Measurements from ENCODE around the gene PELI3.
"Not testable (repeated sequence)": the region's sequence is repeated elsewhere in the genome, so short reads cannot be mapped to it uniquely, and the experiment has no call there.

Gene PELI3

DNA sequence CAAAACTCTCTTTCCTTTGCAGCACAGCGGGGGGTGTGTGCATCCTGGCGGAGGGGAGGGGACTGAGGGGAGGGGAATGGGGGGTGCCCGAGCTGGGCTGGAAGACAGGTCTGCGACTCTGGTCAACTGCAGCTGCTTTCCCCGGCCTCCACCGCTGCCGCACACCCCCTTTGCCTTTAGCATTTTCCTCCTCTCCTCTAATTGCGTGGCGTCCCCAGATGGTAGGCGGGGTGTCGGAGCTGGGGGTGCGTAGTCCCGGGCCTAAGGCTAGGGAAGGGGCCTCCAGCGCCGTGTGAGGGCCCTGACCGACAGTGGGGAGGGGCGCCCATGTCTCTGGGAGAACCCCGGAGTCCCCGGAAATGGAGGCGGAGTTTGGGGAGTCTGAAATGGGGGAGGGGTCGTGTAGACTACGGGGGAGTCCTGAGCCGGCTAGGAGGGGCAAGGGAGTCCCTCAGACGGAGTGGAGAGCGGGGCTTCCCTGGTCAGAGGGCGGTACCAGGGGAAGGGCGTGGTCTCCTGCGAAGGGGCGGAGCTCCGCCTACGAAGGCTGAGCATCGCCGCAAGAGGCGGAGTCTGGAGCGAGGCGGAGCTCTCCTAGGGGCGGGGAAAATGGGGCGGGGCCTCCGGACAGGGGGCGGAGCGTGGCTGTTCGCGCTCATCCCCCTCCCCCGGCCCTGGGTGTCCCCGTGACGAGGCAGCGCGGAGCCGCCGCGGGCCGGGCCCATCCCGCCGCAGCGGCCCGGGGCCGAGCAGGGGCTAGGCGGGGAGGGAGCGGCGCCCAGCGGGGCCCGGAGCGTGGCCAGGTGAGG, at the start of gene PELI3:
PELI3 (plus strand) TSS at position 681 of the 809 bp plus-strand sequence. CDS start 1,224 bp downstream, outside the sequence.
- DNase-seq (ENCODE audit: low read depth in 2 of 2), result peak; percentile 87

DNA sequence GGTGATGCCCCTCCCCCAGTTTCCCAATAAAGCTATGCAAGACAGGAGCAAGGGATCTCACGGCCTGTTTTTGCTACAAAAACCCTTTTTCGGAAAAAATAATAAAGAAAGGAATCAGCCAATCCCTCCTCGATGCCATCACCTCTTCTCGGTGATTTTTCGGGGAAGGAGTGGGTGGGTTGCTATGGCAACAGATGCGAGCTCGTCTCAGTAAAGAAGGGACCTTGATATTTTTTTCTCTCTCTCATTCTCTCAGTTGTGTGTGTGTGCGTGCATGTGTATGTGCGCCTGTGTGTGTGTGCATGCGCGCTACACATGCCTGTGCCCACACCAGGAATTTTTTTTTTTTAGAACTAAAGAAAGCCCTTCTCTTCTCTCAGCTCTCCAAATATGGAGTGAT, 49.7 kb upstream of the PELI3 start:
- DNase-seq (ENCODE audit: low read depth in 2 of 2), result no peak

GRCh38 chr11:66418168-66418985, 48.3 kb upstream of the PELI3 start:
- DNase-seq (ENCODE audit: low read depth in 2 of 2), result peak; percentile 48 to 53

DNA sequence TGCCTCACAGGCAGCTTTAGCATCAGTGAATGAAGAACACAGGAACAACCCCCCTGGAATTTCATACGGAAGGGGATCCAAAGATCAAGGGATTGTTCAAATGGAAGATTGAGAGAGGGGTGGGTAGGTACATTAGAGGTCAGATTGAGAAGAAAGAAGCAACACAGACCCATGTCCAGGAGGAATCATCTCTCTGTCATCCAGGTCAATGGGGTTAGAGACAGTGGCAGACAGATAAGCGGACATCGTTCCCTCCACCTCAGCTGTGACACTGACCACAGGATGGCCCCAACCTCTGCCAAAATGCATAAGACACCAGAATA, 47.8 kb upstream of the PELI3 start:
- no peak for DNase-seq (ENCODE audit: low read depth in 2 of 2)

DNA sequence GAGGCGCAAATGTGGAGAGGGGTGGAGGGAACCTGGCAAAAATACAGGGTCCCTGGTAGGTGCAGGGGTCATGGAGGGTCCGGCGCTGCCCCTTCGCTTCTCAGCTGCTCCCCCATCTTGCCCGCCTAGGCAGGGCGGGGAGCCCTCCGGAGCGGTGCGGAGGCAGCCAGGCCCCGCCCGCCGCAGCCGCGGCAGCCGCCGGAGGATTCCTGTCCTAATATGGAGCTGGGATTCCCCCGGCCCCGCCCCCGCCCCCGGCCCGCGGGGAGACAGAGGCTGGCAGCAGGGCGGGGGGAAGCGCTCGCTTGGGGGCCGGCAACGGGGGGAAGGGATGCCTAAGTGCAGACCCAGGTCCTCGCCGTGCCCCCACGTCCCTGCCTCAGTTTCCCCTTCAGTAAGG, 46.9 kb upstream of the PELI3 start:
- DNase-seq (ENCODE audit: low read depth in 2 of 2), result no peak

DNA sequence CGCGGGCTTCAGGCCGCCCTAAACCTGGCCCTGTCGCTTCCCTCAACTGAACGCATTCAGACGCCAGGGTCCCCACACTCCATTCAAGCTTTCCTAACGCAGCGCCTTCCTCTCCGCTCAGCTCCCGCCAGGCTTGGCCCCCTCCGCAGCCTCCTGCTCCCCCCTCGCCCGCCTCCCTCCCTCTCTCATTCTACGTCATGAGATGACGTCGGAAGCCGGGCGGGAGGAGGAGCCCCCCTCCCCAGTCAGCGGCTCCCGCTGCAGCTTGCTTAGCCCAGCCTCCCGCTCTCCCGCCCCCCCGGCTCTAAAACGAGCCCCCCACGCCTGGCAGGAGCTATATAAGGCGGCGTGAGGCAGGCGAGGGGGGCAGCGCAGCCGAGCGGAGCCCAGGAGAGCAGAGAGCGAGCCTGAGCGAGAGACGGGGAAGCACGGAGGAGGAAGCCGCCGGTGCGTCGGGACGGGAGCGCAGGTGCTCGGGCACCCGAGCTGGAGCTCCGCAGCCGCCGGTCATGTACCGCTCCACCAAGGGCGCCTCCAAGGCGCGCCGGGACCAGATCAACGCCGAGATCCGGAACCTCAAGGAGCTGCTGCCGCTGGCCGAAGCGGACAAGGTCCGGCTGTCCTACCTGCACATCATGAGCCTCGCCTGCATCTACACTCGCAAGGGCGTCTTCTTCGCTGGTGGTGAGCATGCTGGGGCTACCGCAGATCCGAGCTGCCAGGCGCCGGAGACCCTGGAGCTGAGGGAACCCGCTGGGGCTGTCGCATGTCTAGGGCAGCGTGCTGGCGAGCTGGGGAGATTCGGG, 45.8 kb upstream of the PELI3 start, which contains the start of gene NPAS4:
NPAS4 (plus strand) TSS at position 365 of the 806 bp plus-strand sequence; CDS start at position 510, 145 bp downstream.
- no peak for DNase-seq (ENCODE audit: low read depth in 2 of 2)

DNA sequence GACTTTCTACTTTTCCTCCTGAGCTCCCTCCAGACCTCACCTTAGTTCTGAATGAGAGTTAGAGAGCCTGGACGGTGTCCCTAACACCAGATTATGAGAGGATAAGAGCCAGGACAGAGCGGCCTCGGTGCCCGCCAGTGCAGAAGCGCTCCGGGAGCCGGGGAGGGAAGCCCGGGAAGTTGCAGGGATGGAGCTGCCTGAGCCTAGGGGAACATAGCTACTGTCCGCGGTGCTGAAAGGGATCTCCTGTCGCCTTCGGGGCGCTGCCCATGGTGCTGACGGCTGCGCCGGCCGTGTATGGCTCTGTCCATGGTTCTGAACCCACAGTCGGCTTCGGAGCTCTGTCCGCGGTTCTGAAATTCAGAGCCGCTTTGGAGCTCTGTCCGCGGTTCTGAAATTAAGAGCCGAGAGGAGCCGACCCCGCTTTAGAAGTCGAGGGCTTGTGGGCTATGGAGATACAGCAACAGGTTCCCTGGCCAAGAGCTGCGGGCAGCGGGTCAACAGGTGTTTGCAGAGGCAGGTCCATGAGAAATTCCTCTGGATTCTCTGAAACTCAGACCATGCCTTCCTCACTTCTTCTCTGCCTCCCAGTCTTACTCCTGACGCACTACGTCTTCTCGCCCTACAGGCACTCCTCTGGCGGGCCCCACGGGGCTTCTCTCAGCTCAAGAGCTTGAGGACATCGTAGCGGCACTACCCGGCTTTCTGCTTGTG, 45.1 kb upstream of the PELI3 start:
- DNase-seq (ENCODE audit: low read depth in 2 of 2), result peak; percentile 70 to 71

GRCh38 chr11:66426314-66426713, 40.4 kb upstream of the PELI3 start:
- no peak for DNase-seq (ENCODE audit: low read depth in 2 of 2)

DNA sequence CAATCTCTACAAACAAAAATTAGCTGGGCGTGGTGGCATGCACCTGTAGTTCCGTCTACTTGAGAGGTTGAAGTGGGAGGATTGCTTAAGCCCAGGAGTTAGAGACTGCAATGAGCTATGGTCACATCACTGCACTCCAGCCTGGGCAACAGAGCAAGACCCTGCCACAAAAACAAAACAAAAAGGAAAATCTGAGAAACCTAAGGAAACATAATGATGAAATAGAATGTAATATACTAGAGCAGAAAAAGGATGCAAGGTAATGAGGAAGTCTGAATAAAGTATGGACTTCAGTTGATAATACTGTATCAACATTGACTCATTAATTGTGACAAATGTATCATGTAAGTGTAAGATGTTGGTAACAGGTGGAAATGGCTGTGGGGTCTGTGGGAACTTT, 37.8 kb upstream of the PELI3 start:
- DNase-seq (ENCODE audit: low read depth in 2 of 2), result no peak

DNA sequence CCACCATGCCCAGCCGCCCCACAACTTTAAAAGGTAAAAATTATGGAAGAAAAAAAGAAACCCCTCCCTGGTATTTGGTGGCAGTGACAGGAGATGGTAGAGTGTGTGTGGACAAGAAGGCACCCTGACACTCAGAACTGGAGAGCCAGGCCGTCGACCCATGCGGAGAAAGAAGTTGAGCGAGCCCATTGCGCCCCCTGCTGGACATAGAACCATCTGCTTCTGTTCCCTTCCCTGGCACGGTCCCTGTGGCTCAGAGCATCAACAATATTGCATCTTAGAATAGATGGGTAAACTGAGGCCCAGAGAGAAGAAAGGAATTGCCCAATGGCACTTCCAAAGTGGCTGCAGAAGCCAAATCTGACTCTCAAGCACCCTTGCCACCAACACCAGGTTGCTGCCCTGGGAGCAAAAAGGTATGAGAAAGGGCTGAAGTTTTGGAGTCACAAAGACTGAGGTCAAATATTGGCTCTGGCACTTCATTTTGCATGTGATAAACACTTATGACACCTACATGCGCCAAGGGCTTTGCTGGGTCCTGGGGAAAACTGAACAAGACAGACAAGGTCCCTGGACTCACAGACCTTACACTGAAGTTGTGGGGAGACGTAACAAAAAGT, 36.6 kb upstream of the PELI3 start:
- DNase-seq (ENCODE audit: low read depth in 2 of 2), result peak; percentile 47 to 51

DNA sequence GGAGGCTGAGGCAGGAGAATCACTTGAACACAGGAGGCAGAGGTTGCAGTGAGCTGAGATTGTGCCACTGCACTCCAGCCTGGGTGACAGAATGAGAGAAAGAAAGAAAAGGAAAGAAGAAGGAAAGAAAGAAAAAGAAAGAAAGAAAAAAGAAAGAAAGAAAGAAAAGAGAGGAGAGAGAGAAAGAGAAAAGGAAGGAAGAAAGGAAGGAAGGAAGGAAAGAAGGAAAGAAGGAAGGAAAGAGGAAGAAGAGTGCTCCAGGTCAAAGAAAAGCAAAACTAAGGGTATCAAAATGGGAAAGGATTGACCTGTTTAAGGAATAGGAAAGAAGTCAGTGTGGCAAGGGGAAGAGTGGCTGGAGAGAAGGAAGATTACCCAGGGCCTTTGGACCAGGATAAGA, 35.4 kb upstream of the PELI3 start:
- DNase-seq (ENCODE audit: low read depth in 2 of 2), result not testable (repeated sequence)

DNA sequence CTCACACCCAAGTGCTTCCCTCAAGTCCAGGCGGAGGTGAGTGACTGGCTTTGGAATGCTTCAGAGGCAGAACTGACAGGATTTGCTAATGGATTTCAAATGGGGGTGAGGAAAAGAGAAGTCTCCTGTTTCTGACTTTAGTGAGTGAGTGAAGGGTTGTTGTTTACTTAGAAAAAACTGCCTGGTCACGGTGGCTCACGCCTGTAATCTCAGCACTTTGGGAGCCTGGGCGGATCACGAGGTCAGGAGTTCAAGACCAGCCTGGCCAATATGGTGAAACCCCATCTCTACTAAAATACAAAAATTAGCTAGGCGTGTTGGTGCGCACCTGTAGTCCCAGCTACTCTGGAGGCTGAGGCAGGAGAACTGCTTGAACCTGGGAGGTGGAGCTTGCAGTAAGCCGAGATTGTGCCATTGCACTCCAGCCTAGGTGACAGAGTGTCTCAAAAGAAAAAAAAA, 34.8 kb upstream of the PELI3 start:
- DNase-seq (ENCODE audit: low read depth in 2 of 2), result not testable (repeated sequence)

GRCh38 chr11:66432597-66432996, 34.1 kb upstream of the PELI3 start:
- no peak for DNase-seq (ENCODE audit: low read depth in 2 of 2)

DNA sequence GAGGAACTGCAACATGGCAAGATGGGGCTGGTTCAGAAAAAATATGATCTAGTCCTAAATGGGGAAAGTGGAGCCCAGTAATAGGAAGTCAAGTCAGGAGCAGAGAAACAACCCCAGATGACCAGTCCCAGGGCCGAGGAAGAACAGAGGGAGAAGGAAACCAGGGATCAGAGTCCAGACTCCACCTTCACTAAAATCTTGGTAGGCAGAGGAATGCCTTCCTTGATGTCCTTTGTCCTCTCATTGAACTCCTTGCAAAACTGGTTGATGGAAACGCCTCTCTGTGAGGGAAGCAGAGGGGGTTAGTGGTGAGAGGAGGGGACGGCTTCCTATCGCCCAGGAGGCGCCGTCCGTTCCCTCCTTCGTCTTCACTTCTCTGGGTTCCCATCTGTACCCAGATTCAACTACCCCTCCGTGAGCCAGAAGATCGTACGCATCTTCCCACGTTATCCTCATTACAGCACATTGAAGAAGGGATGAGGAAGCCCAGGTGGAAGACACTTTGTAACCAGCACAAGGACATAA, 28.7 kb upstream of the PELI3 start:
- no peak for DNase-seq (ENCODE audit: low read depth in 2 of 2)

DNA sequence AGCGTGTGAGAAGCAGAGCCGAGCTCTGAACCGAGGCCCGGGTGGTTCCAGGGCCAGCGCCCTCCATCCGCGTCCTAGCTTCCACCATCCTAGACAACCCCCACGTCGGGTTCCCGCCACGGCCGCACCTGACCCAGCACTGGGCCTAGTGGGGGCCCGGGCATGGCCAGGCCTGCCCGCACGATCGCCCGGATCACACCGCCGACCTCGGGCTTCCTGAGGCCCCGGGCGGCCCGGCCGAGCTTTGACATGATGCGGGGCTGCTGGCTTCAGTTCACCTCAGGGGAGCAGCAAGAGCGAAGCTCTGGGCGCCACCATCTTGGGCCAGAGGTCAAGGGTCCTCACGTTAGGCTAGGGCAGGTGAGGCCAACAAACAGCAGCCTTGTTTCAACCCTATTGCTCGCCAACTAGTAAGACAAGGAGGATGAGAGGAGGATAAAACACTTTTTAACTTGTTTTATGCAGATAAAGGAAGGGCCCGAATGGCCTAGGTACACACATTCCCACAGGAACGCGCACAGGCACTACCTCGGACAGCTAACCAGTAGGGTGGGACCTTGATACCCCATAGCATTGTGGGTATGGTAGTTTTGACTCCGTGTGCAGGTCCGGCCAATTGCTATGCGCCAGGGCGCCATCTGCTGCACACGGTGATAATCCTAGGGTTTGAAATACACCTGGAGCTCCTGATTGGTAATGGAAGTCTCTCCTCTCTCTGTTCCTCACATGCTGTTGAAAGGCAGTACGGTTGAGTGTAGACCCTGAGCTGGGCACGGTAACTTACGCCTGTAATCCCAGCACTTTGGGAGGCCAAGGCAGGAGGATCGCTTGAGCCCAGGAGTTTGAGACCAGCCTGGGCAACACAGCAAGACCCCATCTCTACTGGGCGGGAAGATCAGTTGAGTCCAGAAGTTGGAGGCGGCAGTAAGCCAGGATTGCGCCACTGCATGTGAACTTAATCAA, 27.9 kb upstream of the PELI3 start, which contains the start of gene MRPL11:
MRPL11 (minus strand) TSS at position 345 of the 963 bp plus-strand sequence; CDS start at position 251, 94 bp downstream.
- peak; percentile 79 to 82 for DNase-seq (ENCODE audit: low read depth in 2 of 2)

DNA sequence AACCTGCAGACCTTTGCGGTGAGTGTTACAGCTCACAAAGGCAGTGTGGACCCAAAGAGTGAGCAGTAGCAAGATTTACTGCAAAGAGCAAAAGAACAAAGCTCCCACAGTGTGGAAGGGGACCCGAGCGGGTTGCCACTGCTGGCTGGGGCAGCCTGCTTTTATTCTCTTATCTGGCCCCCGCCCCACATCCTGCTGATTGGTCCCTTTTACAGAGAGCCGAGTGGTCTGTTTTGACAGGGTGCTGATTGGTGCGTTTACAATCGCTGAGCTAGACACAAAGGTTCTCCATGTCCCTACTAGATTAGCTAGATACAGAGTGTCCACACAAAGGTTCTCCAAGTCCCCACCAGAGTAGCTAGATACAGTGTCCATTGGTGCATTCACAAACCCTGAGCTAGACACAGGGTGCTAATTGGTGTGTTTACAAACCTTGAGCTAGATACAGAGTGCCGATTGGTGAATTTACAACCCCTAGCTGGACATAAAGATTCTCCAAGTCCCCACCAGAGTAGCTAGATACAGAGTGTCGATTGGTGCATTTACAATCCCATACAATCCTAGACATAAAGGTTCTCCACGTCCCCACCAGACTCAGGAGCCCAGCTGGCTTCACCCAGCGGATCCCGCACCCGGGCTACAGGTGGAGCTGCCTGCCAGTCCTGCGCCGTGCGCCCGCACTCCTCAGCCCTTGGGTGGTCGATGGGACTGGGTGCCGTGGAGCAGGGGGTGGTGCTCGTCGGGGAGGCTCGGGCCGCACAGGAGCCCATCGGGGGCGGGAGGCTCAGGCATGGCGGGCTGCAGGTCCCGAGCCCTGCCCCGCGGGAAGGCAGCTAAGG, 26.4 kb upstream of the PELI3 start:
- DNase-seq (ENCODE audit: low read depth in 2 of 2), result not testable (repeated sequence)

GRCh38 chr11:66440940-66441282, 25.8 kb upstream of the PELI3 start:
- DNase-seq (ENCODE audit: low read depth in 2 of 2), result not testable (repeated sequence)

DNA sequence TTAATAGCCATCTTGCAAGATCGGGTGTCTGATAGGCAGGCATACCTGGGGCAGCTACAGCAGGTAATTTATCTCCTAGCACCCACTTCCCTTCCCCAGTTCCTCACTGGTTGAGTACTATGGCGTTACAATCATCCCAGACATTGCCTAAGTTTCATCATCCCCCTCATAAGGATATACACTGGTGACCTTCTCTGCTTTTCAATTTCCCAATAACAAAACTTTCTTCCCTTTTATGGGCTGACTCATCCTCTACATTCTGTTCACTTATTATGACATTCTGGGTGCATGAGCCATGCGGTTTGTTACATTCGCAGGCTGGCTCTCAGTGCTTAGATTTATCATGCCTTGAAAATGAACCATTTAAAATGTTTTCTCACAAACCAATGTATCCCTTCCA, 23.1 kb upstream of the PELI3 start:
- DNase-seq (ENCODE audit: low read depth in 2 of 2), result no peak
